Stimulated activated naive B cell treated with anti-CD40 and anti-IgM and Interleukin-4, amounts not matched to agents 10 μg/mL and 1 μg/mL and 100 μg/mL, for 72 hours (primary cell): ENCODE measurements around the gene CASKIN1.
"Not testable (repeated sequence)": the region's sequence is repeated elsewhere in the genome, so short reads cannot be mapped to it uniquely, and the experiment has no call there.

Experiments used
- ATAC-seq, 2 donors: fragments of 150-1000 bp; cut with Tn5 transposase; replicated peaks; 2 replicates each; pipeline ENCODE4 v1.10.0; 2021; ENCODE audit warnings: moderate library complexity in 1 of 2
- DNase-seq: peaks from one replicate; pipeline ENCODE4 v3.0.0; 2021
- H3K27ac Mint-ChIP-seq: one replicate; pipeline ENCODE4 v1.8.0; 2022; ENCODE audit warnings: mild to moderate bottlenecking, mixed read lengths
- H3K27me3 Mint-ChIP-seq, 2 donors: one replicate each; pipeline ENCODE4 v1.8.0; 2022; ENCODE audit warnings: mixed read lengths in 2 of 2
- H3K36me3 Mint-ChIP-seq, 2 donors: one replicate each; pipeline ENCODE4 v1.8.0; 2022; ENCODE audit warnings: mixed read lengths in 2 of 2, mild to moderate bottlenecking in 1 of 2
- H3K4me1 Mint-ChIP-seq, 2 donors: one replicate each; pipeline ENCODE4 v1.8.0; 2022; ENCODE audit warnings: mixed read lengths in 2 of 2, mild to moderate bottlenecking in 1 of 2
- H3K4me3 Mint-ChIP-seq, 2 donors: one replicate each; pipeline ENCODE4 v1.8.0; 2022; ENCODE audit warnings: mild to moderate bottlenecking in 2 of 2, mixed read lengths in 2 of 2, moderate library complexity in 1 of 2
- H3K9me3 Mint-ChIP-seq, 2 donors: one replicate each; pipeline ENCODE4 v1.8.0; 2022; ENCODE audit warnings: mixed read lengths in 2 of 2, mild to moderate bottlenecking in 1 of 2

Gene CASKIN1

DNA sequence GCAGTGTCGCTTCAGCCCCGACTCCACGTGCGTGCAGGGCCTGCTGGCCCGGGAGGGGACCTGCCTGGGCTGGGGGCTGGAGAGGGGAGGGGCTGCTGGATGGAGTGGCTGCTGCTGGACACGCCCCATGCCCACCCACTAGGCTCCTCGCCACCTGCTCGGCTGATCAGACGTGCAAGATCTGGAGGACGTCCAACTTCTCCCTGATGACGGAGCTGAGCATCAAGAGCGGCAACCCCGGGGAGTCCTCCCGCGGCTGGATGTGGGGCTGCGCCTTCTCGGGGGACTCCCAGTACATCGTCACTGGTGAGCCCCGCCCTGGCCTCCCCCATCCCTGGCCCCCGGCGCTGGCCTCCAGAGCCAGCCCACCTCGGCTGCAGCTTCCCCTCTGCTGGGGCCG, 11.9 kb upstream of the CASKIN1 start:
- H3K9me3 Mint-ChIP-seq, result no peaks in the 10 kb centered on the region
- DNase-seq (no peak), ATAC-seq (no peak)
- H3K4me3 Mint-ChIP-seq, result peak overlapping the region in 1 of 2 donors; percentile 78
- no peak overlapping the region for H3K27ac Mint-ChIP-seq
- H3K4me1 Mint-ChIP-seq, result peaks cover 36 to 58% of the 10 kb centered on the region in 2 donors
- H3K36me3 Mint-ChIP-seq, result peaks cover 39 to 40% of the 10 kb centered on the region in 2 donors
- no peaks in the 10 kb centered on the region for H3K27me3 Mint-ChIP-seq

DNA sequence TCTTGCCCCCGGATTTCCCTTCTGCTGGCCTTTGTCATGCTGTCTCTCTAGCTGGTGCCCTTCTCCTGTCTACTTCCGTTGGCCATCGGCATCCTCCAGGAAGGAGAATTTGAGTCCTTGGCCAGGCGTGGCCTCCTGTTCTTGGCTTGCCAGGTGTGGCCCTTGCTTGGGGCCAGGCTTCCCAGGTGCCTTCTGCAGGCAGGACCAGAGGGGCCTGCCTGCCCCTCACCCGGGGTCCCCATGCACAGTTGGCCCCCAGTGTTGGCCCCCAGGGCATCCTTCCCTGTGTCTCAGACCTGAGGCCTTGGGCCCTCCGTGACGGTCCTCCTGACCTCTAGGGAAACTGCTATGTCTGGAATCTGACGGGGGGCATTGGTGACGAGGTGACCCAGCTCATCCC, 11.5 kb upstream of the CASKIN1 start:
- peak overlapping the region; percentile 73 to 78 for H3K4me3 Mint-ChIP-seq

DNA sequence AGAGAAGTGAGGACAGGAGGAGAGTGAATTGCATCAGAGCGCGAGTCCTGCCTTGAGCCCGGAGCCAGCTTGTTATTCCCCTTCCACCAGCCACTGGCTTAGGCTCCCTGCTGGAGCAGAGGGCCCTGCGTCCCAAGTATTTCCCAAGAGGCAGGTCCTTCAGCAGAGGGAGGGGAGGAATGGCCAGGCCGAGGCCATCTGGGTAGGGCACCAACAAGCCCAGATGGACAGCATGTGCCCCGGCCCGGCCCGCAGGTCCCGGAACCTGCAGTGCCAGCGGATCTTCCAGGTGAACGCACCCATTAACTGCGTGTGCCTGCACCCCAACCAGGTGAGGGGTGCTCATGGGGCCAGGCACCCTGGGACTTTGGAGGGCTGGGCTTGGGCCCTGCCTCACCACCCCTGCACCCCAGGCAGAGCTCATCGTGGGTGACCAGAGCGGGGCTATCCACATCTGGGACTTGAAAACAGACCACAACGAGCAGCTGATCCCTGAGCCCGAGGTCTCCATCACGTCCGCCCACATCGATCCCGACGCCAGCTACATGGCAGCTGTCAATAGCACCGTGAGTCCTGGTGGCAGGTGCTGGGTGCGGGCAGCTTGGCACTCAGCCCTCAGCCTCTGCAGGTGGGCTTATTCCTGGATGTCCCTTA, 10.5 kb upstream of the CASKIN1 start:
- no peaks in the 10 kb centered on the region for H3K9me3 Mint-ChIP-seq
- H3K27ac Mint-ChIP-seq, result peak overlapping the region; percentile 88
- H3K4me3 Mint-ChIP-seq, result peak overlapping the region; percentile 82 to 91
- peaks cover 0 to 7% of the 10 kb centered on the region in 2 donors for H3K27me3 Mint-ChIP-seq
- peaks cover 27 to 44% of the 10 kb centered on the region in 2 donors for H3K4me1 Mint-ChIP-seq
- DNase-seq, result no peak
- ATAC-seq, result no peak
- peaks cover 30 to 33% of the 10 kb centered on the region in 2 donors for H3K36me3 Mint-ChIP-seq

More for the DNA sequence above, 11.5 kb upstream of the CASKIN1 start:
- no peak for DNase-seq
- peaks cover 33 to 53% of the 10 kb centered on the region in 2 donors for H3K4me1 Mint-ChIP-seq
- peak overlapping the region; percentile 16 for H3K27ac Mint-ChIP-seq
- ATAC-seq, result no peak
- H3K9me3 Mint-ChIP-seq, result no peaks in the 10 kb centered on the region
- peaks cover 37 to 38% of the 10 kb centered on the region in 2 donors for H3K36me3 Mint-ChIP-seq
- no peaks in the 10 kb centered on the region for H3K27me3 Mint-ChIP-seq

DNA sequence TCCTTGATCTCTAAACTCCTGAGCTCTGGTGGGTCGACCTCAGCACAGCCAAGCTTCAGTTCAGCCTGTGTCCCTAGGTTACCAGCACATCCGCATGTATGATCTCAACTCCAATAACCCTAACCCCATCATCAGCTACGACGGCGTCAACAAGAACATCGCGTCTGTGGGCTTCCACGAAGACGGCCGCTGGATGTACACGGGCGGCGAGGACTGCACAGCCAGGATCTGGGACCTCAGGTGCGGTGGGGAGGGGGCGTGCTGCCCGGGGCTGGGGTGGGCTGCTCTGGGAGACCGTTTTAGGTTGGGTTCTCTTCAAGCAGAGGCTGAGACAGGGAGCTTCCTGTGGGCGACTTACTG, 10.0 kb upstream of the CASKIN1 start:
- ATAC-seq (no peak), DNase-seq (no peak)
- Mint-ChIP-seq H3K27ac (peak overlapping the region; percentile 88), H3K36me3 (peaks cover 27 to 29% of the 10 kb centered on the region in 2 donors), H3K27me3 (peaks cover 0 to 12% of the 10 kb centered on the region in 2 donors), H3K4me1 (peaks cover 24 to 40% of the 10 kb centered on the region in 2 donors), H3K4me3 (peak overlapping the region; percentile 82 to 91), H3K9me3 (no peaks in the 10 kb centered on the region)

DNA sequence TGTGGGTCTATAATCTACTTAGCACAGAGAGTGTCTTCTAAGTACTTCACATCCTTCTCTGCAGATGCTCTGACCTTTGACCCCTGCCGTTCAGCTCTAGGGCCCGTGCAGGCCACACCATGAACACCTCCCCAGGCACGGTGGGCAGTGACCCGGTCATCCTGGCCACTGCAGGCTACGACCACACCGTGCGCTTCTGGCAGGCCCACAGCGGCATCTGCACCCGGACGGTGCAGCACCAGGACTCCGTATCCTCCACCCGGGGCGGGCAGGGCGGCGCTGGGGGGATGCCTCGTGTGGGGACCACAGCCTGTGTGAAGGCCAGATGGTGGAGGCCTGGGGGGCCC, 9.5 kb upstream of the CASKIN1 start:
- H3K9me3 Mint-ChIP-seq, result no peaks in the 10 kb centered on the region
- ATAC-seq, result peak in 1 of 2 donors; percentile 39
- H3K27me3 Mint-ChIP-seq, result peaks cover 0 to 12% of the 10 kb centered on the region in 2 donors
- H3K4me1 Mint-ChIP-seq, result peaks cover 24 to 40% of the 10 kb centered on the region in 2 donors
- DNase-seq, result no peak
- peaks cover 27 to 29% of the 10 kb centered on the region in 2 donors for H3K36me3 Mint-ChIP-seq
- H3K27ac Mint-ChIP-seq, result peak overlapping the region; percentile 88
- peak overlapping the region; percentile 82 to 91 for H3K4me3 Mint-ChIP-seq

DNA sequence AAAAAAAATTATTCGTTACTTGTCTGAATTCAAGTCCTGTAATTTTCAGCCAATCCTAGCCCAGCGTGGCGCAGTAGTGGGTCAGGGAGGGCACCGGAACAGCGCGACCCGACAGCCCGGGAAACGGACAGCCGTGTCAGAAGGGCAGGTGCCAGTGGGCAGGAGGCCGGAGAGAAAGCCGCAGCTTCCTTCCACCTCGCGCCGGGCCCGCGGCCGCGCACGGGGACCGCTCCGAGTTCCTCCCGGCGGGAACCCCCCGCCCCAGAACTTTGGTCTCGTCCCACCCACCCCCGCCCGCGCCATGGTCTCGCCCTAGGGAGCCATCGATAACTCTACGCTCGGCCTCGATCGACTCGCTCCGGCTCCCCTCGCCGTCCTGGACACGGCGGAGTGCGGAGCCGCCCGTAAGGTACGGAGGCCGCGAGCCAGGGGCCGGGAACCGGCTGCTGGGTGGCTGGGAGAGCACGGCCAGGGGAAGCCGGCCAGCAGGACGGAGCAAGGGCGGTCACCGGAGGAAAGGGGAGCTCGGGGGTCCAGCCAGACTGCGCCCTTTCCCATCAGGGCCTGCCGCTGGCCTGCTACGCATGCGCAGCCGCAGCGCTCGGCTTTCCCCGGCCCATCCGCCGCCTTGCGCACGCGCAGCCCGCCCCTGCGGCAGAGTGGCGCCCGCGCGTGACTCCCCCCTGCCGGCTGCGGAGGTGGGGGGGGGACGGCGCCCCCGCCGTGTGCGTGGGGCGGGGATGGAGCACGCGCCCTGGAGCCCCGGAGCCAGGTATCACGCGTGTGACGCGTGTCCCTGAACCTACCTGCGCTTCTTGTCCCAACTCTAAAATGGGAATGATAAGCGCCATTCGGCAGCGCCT, 8.9 kb upstream of the CASKIN1 start, which contains the start of gene MLST8:
MLST8 (plus strand) TSS at position 351 of the 863 bp plus-strand sequence. CDS start 632 bp downstream, outside the sequence.
- Mint-ChIP-seq H3K27ac (peak within 1 kb of the TSS; percentile 96), H3K9me3 (no peaks in the 10 kb centered on the region), H3K4me1 (peaks cover 23 to 37% of the 10 kb centered on the region in 2 donors), H3K27me3 (peaks cover 0 to 12% of the 10 kb centered on the region in 2 donors), H3K36me3 (peaks cover 25 to 27% of the 10 kb centered on the region in 2 donors), H3K4me3 (peak within 1 kb of the TSS; percentile 82 to 91)
- ATAC-seq, result peak; percentile 77 to 80
- peak; percentile 87 for DNase-seq

DNA sequence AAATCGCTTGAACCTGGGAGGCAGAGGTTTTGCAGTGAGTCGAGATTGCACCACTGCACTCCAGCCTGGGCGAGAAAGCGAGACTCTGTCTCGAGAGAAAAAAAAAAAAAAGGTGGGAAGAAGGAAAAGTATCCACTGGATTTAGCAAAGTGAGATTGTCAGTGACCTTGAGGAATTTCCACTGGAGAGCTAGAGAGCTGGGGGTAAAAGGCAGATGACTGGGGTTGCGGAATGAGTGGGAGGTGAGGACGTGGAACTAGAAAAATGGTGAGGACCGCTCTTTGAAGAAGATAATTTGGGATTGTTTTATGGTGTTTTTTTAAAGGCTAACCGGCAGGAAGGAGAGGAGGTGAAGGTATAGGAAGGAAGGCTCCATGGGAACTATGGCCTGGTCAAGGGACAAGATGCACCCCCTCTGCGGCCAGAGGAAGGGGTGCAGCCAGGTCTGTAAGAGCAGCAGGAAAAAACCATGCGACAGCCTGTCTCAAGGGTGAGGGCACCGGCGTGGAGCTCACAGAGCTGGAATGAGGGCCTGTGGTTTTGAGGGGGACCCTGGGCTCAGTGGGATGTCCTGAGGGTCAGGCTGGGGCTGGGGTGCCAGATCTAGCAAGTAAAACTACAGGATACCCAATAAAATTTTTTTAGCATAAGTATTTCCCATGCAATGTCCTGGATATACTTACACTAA, 8.2 kb upstream of the CASKIN1 start:
- Mint-ChIP-seq H3K9me3 (no peaks in the 10 kb centered on the region), H3K27ac (peak overlapping the region; percentile 90), H3K4me1 (peaks cover 21 to 35% of the 10 kb centered on the region in 2 donors), H3K36me3 (peaks cover 24 to 25% of the 10 kb centered on the region in 2 donors), H3K4me3 (peak overlapping the region; percentile 79 to 91), H3K27me3 (peaks cover 5 to 20% of the 10 kb centered on the region in 2 donors)
- DNase-seq, result no peak
- peak; percentile 2 for ATAC-seq

DNA sequence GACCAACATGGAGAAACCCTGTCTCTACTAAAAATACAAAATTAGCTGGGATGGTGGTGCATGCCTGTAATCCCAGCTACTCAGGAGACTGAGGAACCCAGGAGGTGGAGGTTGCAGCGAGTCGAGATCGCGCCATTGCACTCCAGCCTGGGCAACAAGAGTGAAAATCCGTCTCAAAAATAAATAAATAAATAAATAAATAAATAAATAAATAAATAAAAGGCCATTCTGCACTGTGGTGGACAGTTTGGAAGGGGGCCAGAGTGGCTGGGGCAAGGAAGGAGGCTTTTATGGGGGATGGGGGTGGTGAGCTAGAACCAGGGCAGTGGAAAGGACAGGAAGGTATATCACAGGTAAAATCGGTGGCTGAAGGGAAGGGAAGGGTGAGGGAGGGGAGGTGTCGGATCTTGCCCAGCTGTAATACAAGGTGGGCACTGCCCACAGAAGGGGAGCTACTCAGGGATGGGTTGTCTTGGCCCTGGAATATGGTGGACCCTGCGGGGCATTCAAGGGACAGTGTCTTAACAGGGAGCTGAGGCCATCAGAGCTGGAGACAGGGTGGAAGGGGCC, 6.8 kb upstream of the CASKIN1 start:
- H3K27me3 Mint-ChIP-seq, result peaks cover 13 to 30% of the 10 kb centered on the region in 2 donors
- ATAC-seq, H3K27ac Mint-ChIP-seq, DNase-seq, H3K9me3 Mint-ChIP-seq: not testable (repeated sequence)
- peak overlapping the region; percentile 51 to 53 for H3K4me3 Mint-ChIP-seq
- H3K36me3 Mint-ChIP-seq, result peaks cover 14 to 19% of the 10 kb centered on the region in 2 donors
- peaks cover 21 to 31% of the 10 kb centered on the region in 2 donors for H3K4me1 Mint-ChIP-seq

DNA sequence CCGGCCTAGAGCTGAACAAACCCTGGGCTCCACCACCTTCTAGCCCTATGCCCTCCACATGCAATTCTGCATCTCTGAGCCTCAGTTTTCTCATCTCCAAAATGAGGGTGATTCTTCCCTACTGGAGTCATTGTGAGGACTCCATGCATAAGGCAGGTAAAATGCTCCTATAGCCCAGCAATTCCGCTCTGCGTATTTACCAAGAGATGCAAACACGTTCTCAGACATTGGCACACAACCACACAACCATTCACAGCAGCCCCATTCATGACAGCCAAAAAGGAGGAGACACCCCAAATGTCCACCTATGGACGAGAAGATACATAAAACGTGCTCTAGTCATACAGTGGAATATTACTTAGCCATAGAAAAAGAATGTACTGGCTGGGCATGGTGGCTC, 3.9 kb upstream of the CASKIN1 start:
- peaks cover 24 to 48% of the 10 kb centered on the region in 2 donors for H3K27me3 Mint-ChIP-seq
- H3K27ac Mint-ChIP-seq, result no peak overlapping the region

DNA sequence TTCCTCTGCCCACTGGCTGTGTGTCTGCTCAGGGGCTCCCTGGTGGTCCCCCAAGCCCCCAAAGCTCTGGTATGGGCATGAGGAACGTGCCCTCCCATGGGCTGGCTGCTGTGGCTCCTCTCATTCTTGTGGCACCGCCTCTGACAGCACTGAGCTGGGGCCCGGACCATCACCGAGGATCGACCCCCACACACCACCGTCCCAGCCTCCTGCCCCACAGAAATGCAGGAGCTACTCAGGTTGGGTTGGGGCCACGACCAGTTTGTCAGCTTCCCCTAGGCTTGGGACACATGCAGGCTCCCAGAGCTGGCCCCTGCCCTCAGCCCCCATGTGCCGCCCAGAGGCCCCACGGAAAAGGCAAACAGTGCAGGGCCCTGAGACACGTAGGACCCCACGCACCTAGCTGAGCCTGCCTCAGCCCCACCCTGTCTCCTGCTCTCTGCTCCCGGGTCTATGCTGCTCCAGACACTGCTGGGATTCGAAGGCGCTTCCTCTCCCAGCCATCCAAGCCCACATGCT, 3.3 kb upstream of the CASKIN1 start:
- ATAC-seq (no peak), DNase-seq (no peak)
- Mint-ChIP-seq H3K4me3 (no peak overlapping the region), H3K27ac (no peak overlapping the region), H3K4me1 (peaks cover 14 to 22% of the 10 kb centered on the region in 2 donors), H3K36me3 (peaks cover 0 to 3% of the 10 kb centered on the region in 2 donors), H3K9me3 (no peaks in the 10 kb centered on the region), H3K27me3 (peaks cover 31 to 54% of the 10 kb centered on the region in 2 donors)

More for the DNA sequence above, 3.9 kb upstream of the CASKIN1 start:
- DNase-seq (no peak), ATAC-seq (no peak)
- H3K4me3 Mint-ChIP-seq, result no peak overlapping the region
- H3K36me3 Mint-ChIP-seq, result peaks cover 0 to 3% of the 10 kb centered on the region in 2 donors
- H3K4me1 Mint-ChIP-seq, result peaks cover 8 to 17% of the 10 kb centered on the region in 2 donors
- no peaks in the 10 kb centered on the region for H3K9me3 Mint-ChIP-seq

DNA sequence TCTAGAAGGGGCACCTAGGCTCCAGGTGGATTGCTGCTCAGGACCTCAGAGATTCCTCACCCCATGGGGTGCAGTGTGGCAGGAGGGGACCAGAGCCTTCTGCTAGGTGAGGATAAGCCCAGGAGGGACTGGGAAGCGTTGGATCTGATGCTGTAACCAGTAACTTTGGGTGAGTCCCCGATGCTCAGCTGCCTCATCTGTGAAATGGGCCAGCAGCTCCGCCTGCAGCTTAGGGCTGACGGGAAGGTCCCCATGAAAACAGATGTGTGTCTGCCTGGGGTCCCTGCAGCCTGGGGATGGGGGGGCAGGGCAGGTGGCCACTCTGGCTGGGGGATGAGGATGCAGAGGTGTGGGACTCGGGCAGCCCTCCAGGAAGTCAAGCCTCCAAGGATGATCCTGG, 2.7 kb upstream of the CASKIN1 start:
- H3K27ac Mint-ChIP-seq, result no peak overlapping the region
- H3K4me3 Mint-ChIP-seq, result no peak overlapping the region
- no peak for DNase-seq
- no peaks in the 10 kb centered on the region for H3K9me3 Mint-ChIP-seq
- no peak for ATAC-seq
- peaks cover 0 to 3% of the 10 kb centered on the region in 2 donors for H3K36me3 Mint-ChIP-seq
- H3K27me3 Mint-ChIP-seq, result peaks cover 33 to 60% of the 10 kb centered on the region in 2 donors
- peaks cover 9 to 20% of the 10 kb centered on the region in 2 donors for H3K4me1 Mint-ChIP-seq

DNA sequence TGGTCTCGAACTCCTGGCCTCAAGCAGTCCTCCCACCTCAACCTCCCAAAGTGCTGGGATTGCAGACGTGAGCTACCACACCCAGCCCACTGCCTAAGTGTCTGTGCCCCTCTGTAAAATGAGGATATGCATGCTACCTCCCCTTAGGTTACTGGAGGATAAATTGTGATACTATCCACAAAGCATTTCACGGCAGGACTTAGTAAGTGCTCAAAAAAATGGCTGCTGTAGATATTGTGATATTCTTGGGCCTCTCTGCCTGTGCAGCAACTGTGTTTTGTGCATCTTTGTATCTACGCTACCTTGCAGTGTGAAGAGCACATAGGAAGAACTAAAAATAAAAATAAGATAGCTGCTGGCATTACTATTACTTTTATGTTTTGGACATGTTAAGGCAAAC, 1.9 kb upstream of the CASKIN1 start:
- H3K27me3 Mint-ChIP-seq, result peaks cover 41 to 68% of the 10 kb centered on the region in 2 donors
- H3K27ac Mint-ChIP-seq, result no peak overlapping the region
- H3K4me1 Mint-ChIP-seq, result peaks cover 6 to 20% of the 10 kb centered on the region in 2 donors
- DNase-seq (no peak), ATAC-seq (no peak)
- H3K9me3 Mint-ChIP-seq, result no peaks in the 10 kb centered on the region
- no peak overlapping the region for H3K4me3 Mint-ChIP-seq
- no peaks in the 10 kb centered on the region for H3K36me3 Mint-ChIP-seq

DNA sequence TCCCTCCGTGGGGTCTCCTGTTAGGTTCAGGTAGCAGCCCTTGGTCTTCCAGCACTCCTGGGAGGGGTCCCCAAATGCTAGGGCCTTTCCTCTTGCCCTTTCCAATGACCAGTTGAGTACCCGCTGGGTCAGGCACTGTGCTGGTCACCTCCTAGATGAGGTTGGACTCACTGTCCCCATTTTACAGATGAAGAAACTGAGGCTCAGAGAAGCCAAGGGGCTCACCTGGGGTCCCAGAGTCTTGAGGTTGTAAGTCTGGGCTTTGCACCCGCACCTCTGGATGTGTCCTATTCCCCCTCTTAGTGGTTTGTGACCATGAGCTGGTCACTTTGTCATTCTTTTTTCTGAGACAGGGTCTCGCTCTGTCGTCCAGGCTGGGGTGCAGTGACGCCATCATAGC, 1.4 kb upstream of the CASKIN1 start:
- no peak for DNase-seq
- peaks cover 42 to 73% of the 10 kb centered on the region in 2 donors for H3K27me3 Mint-ChIP-seq
- H3K9me3 Mint-ChIP-seq, result no peaks in the 10 kb centered on the region
- no peak for ATAC-seq
- H3K27ac Mint-ChIP-seq, result no peak overlapping the region
- H3K36me3 Mint-ChIP-seq, result no peaks in the 10 kb centered on the region
- peaks cover 6 to 20% of the 10 kb centered on the region in 2 donors for H3K4me1 Mint-ChIP-seq
- H3K4me3 Mint-ChIP-seq, result no peak overlapping the region
